Measurements from ENCODE around the gene SRRM4. TPM values are rescaled to one million over a fixed set of nuclear protein-coding genes. Genes with fewer than 3 reads are reported as not detected.

The SRRM4 gene
- total and polyA plus RNA-seq, 2 experiments from 2014 or later, result 0.21 to 0.46 TPM

GRCh38 chr12:119114294-119114693 lies 133.0 kb downstream of the SRRM4 start:
- no peaks in the 10 kb centered on the region for H3K27me3 ChIP-seq

GRCh38 chr12:119115296-119115905 lies 134.1 kb downstream of the SRRM4 start:
- H3K36me3 ChIP-seq, result no peaks in the 10 kb centered on the region
- H3K4me3 ChIP-seq, result no peak overlapping the region
- peak; percentile 87 for TF ChIP-seq CTCF (IDR thresholded peaks at IDR 0.05; ENCODE audit: low read depth, low read length)
- no peaks in the 10 kb centered on the region for H3K27me3 ChIP-seq
- DNase-seq (ENCODE audit: low read depth in 1 of 2, low spot score in 1 of 2), result peak; percentile 62 to 81
- H3K27ac ChIP-seq, result no peak overlapping the region
- no peaks in the 10 kb centered on the region for H3K9me3 ChIP-seq (ENCODE audit: low read depth)
- H3K4me1 ChIP-seq (ENCODE audit: low read depth), result peaks cover 8% of the 10 kb centered on the region

More at GRCh38 chr12:119114294-119114693, 133.0 kb downstream of the SRRM4 start:
- Histone ChIP-seq H3K27ac (no peak overlapping the region), H3K4me3 (no peak overlapping the region), H3K9me3 (ENCODE audit: low read depth) (no peaks in the 10 kb centered on the region), H3K36me3 (no peaks in the 10 kb centered on the region), H3K4me1 (ENCODE audit: low read depth) (peaks cover 8% of the 10 kb centered on the region)
- TF ChIP-seq CTCF (IDR thresholded peaks at IDR 0.05; ENCODE audit: low read depth, low read length), result no peak
- no peak for DNase-seq (ENCODE audit: low read depth in 1 of 2, low spot score in 1 of 2)

GRCh38 chr12:119117936-119118335 lies 136.6 kb downstream of the SRRM4 start:
- peaks cover 8% of the 10 kb centered on the region for H3K4me1 ChIP-seq (ENCODE audit: low read depth)
- H3K9me3 ChIP-seq (ENCODE audit: low read depth), result peaks cover 2% of the 10 kb centered on the region
- H3K4me3 ChIP-seq, result no peak overlapping the region
- no peak for DNase-seq (ENCODE audit: low read depth in 1 of 2, low spot score in 1 of 2)
- no peaks in the 10 kb centered on the region for H3K27me3 ChIP-seq
- no peaks in the 10 kb centered on the region for H3K36me3 ChIP-seq
- H3K27ac ChIP-seq, result no peak overlapping the region
- TF ChIP-seq CTCF (IDR thresholded peaks at IDR 0.05; ENCODE audit: low read depth, low read length), result no peak

GRCh38 chr12:119118625-119119024 lies 137.3 kb downstream of the SRRM4 start:
- DNase-seq (ENCODE audit: low read depth in 1 of 2, low spot score in 1 of 2), result no peak
- H3K9me3 ChIP-seq (ENCODE audit: low read depth), result peaks cover 2% of the 10 kb centered on the region
- H3K27ac ChIP-seq, result no peak overlapping the region
- no peaks in the 10 kb centered on the region for H3K36me3 ChIP-seq
- TF ChIP-seq CTCF (IDR thresholded peaks at IDR 0.05; ENCODE audit: low read depth, low read length), result no peak
- H3K27me3 ChIP-seq, result no peaks in the 10 kb centered on the region
- no peak overlapping the region for H3K4me3 ChIP-seq
- H3K4me1 ChIP-seq (ENCODE audit: low read depth), result peaks cover 8% of the 10 kb centered on the region

- TF ChIP-seq CTCF (IDR thresholded peaks at IDR 0.05; ENCODE audit: low read depth, low read length), result no peak
- H3K9me3 ChIP-seq (ENCODE audit: low read depth), result peaks cover 2% of the 10 kb centered on the region
- peaks cover 8% of the 10 kb centered on the region for H3K4me1 ChIP-seq (ENCODE audit: low read depth)
- no peaks in the 10 kb centered on the region for H3K36me3 ChIP-seq
- H3K27me3 ChIP-seq, result no peaks in the 10 kb centered on the region
- no peak overlapping the region for H3K4me3 ChIP-seq
- DNase-seq (ENCODE audit: low read depth in 1 of 2, low spot score in 1 of 2), result no peak
- H3K27ac ChIP-seq, result no peak overlapping the region
Measured at GRCh38 chr12:119122047-119122446, 140.7 kb downstream of the SRRM4 start.
